Gastrocnemius medialis (tissue), 4 donors: ENCODE measurements around the gene EPAS1.

Experiments used
- CTCF ChIP-seq, 5 experiments: fragments of 450-650 bp in 3 of 5; fragments of 200-600 bp in 2 of 5; sonication (generic) in 2 of 5; IDR thresholded peaks in 4 of 5; conservative IDR thresholded peaks in 1 of 5; 1 replicate in 4 of 5; 2 replicates in 1 of 5; pipeline ENCODE4 v1.5.1; 2016 to 2019; ENCODE audit warnings: antibody characterized with exemption in 5 of 5, mild to moderate bottlenecking in 3 of 5, moderate library complexity in 3 of 5
- POLR2A ChIP-seq, 2 donors: fragments of 450-650 bp; IDR thresholded peaks; one replicate each; pipeline ENCODE4 v1.6.1; 2017; ENCODE audit warnings: antibody characterized with exemption in 2 of 2, mild to moderate bottlenecking in 2 of 2, moderate library complexity in 2 of 2

GRCh38 chr2:46340740-46341420 is 43.7 kb downstream of the EPAS1 start:
- no peak for TF ChIP-seq CTCF (IDR thresholded peaks at IDR 0.05 in 4 of 5, conservative IDR thresholded peaks at IDR 0.05 in 1 of 5)
- no peak for TF ChIP-seq POLR2A (IDR thresholded peaks at IDR 0.05)
